ENCODE measurements around the gene XRCC1.

Gene XRCC1

DNA sequence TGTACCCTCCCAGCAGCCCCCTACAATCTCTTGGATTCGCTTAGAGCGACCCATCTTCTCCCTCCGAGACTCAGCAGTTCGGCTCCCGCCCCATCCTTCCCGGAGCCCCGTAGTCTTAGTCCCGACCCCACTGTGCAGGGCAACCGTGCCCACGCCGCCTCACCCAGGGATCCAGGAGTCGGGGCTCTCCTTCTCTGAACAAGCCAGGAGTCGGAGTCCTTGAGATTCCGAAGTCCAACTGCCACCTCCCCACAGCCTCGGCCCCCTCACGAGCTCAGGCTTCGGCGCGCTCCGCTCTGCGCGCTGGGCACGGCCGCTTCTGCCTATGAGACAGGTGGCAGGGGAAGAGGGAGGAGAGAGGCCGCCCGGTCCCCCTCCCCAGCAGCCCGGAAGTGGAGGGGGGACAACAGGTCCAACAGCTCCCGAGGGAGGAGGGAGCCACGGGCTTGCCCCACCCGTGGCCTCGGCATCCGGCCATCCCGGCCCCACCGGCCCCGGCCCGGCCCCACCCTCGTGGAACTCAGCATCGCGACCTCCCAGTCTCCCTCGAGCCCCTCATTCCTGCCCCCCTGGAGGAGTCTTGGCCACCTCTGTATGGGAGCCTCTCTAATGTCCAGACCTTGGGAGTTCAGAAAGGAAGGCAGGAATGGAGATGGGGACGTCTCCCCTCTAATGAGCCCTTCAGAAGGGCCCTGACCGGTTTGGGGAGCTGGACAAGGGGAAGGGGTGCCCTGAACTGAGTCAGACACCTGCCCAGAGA is 70.7 kb downstream of the XRCC1 start, which contains the start of gene PHLDB3:
PHLDB3 (minus strand) TSS at position 321 of the 760 bp plus-strand sequence. CDS start 628 bp downstream, outside the sequence.
- peak within 1 kb of the TSS; percentile 71 to 96 for H3K4me3 ChIP-seq (ENCODE audit: insufficient read depth in 1 of 2, low read depth in 1 of 2, low read length in 2 of 2)
- peak within 1 kb of the TSS; percentile 66 for H4K8ac ChIP-seq (ENCODE audit: low read length)
- peak within 1 kb of the TSS; percentile 79 for H2AFZ ChIP-seq (ENCODE audit: low read depth, low read length)
- H3K36me3 ChIP-seq (ENCODE audit: control insufficient read depth in 1 of 2, insufficient read depth in 2 of 2, low read depth in 1 of 2, low read length in 2 of 2), result peaks cover 13 to 21% of the 10 kb centered on the region in 2 experiments
- H3K27me3 ChIP-seq (ENCODE audit: control insufficient read depth in 1 of 2, insufficient read depth in 1 of 2, low read length in 2 of 2), result no peaks in the 10 kb centered on the region
- no peak for DNase-seq
- H3K79me1 ChIP-seq (replicated peaks; ENCODE audit: low read length, poor library complexity, severe bottlenecking), result peaks cover 8% of the 10 kb centered on the region
- peak within 1 kb of the TSS; percentile 98 for H3K4me2 ChIP-seq (ENCODE audit: low read length, poor library complexity, severe bottlenecking)
- H2AK5ac ChIP-seq (ENCODE audit: low read length, severe bottlenecking), result peak within 1 kb of the TSS; percentile 53
- H2BK5ac ChIP-seq (ENCODE audit: low read depth, low read length, poor library complexity, severe bottlenecking), result no peak within 1 kb of the TSS
- H3K9me3 ChIP-seq (ENCODE audit: control insufficient read depth, low read length), result no peaks in the 10 kb centered on the region
- peak within 1 kb of the TSS; percentile 91 for H3K9ac ChIP-seq (ENCODE audit: low read length)
- H3K4me1 ChIP-seq (ENCODE audit: control insufficient read depth, insufficient read depth, low read depth, low read length), result peaks cover 12% of the 10 kb centered on the region
- peak within 1 kb of the TSS; percentile 70 for H2BK15ac ChIP-seq (ENCODE audit: low read depth, poor library complexity, severe bottlenecking)
- H3K23ac ChIP-seq (ENCODE audit: low read length in 2 of 2), result no peak within 1 kb of the TSS
- H3K27ac ChIP-seq (ENCODE audit: low read length, poor library complexity, severe bottlenecking), result peak within 1 kb of the TSS; percentile 36
- H3K18ac ChIP-seq (ENCODE audit: low read depth in 1 of 2, low read length in 2 of 2), result peak within 1 kb of the TSS; percentile 80 to 84
- H2BK120ac ChIP-seq (ENCODE audit: low read depth, low read length), result no peak within 1 kb of the TSS
- peak within 1 kb of the TSS in 1 of 2 experiments; percentile 13 for H3K4ac ChIP-seq (ENCODE audit: low read depth in 1 of 2, low read length in 2 of 2)
- H3K14ac ChIP-seq (ENCODE audit: low read length in 2 of 2), result peak within 1 kb of the TSS in 1 of 2 experiments; percentile 89
- peak within 1 kb of the TSS; percentile 82 for H4K91ac ChIP-seq (ENCODE audit: low read length)
- peak within 1 kb of the TSS in 1 of 2 experiments; percentile 82 for H2BK12ac ChIP-seq (ENCODE audit: low read length in 2 of 2)
- WGBS, result 3% methylated on average over 23 of the region's 42 CpGs

DNA sequence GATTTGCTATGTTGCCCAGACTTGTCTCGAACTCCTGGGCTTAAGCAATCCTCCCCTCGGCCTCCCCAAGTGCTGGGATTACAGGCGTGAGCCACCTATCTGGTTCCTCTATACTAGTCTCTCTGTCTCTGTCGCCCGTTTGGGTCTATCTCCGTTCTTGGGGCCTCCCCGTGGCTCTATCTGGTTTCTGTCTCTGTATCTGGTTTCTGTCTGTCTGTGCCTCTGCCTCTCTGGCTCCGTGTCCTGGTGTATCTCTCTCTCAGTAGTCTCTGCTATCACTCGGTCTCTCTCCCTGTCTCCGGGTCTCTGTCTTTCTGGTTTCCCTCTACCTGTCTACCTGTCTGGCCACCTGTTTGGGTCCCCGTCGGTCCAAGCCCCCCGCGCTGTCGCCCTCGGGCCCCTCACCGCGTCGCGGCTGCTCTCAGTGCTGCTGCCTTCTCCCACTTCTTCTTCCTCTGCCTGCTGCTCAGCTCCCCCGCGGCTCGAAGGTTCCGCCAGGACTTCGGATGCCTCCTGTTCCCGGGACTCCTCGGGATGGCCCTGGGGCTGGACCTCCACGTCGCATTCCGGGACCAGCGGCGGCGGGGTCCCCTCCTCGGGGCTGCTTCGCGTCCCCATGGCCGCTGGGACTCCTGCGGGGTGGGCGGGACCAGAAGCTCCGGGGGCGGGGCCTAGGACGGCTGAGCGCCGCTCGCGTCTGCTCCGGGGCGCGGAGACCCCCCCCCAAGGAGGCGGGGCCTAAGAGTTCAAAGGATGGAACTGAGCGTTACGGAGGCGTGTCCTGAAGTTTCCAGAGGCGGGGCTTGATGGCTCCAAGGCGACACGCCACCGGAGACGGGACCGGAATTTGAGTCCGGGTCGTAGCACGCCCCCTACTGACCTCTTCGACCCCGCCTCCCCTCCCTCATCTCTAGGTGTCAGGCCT is 71.6 kb downstream of the XRCC1 start:
- no peak overlapping the region for H2BK120ac ChIP-seq (ENCODE audit: low read depth, low read length)
- H3K4ac ChIP-seq (ENCODE audit: low read depth in 1 of 2, low read length in 2 of 2), result peak overlapping the region in 1 of 2 experiments; percentile 13
- H3K9me3 ChIP-seq (ENCODE audit: control insufficient read depth, low read length), result no peaks in the 10 kb centered on the region
- H3K27me3 ChIP-seq (ENCODE audit: control insufficient read depth in 1 of 2, insufficient read depth in 1 of 2, low read length in 2 of 2), result no peaks in the 10 kb centered on the region
- peak overlapping the region; percentile 70 for H2BK15ac ChIP-seq (ENCODE audit: low read depth, poor library complexity, severe bottlenecking)
- peaks cover 12% of the 10 kb centered on the region for H3K4me1 ChIP-seq (ENCODE audit: control insufficient read depth, insufficient read depth, low read depth, low read length)
- peak overlapping the region; percentile 91 for H3K9ac ChIP-seq (ENCODE audit: low read length)
- peak overlapping the region in 1 of 2 experiments; percentile 89 for H3K14ac ChIP-seq (ENCODE audit: low read length in 2 of 2)
- peaks cover 8% of the 10 kb centered on the region for H3K79me1 ChIP-seq (replicated peaks; ENCODE audit: low read length, poor library complexity, severe bottlenecking)
- peak overlapping the region; percentile 36 for H3K27ac ChIP-seq (ENCODE audit: low read length, poor library complexity, severe bottlenecking)
- WGBS, result 2% methylated on average over 62 of the region's 64 CpGs
- peak overlapping the region; percentile 80 to 84 for H3K18ac ChIP-seq (ENCODE audit: low read depth in 1 of 2, low read length in 2 of 2)
- peak overlapping the region; percentile 98 for H3K4me2 ChIP-seq (ENCODE audit: low read length, poor library complexity, severe bottlenecking)
- DNase-seq, result peak; percentile 93
- no peak overlapping the region for H2BK5ac ChIP-seq (ENCODE audit: low read depth, low read length, poor library complexity, severe bottlenecking)
- no peak overlapping the region for H2AK5ac ChIP-seq (ENCODE audit: low read length, severe bottlenecking)
- H3K4me3 ChIP-seq (ENCODE audit: insufficient read depth in 1 of 2, low read depth in 1 of 2, low read length in 2 of 2), result peak overlapping the region; percentile 71 to 96
- H3K36me3 ChIP-seq (ENCODE audit: control insufficient read depth in 1 of 2, insufficient read depth in 2 of 2, low read depth in 1 of 2, low read length in 2 of 2), result peaks cover 10 to 25% of the 10 kb centered on the region in 2 experiments
- peak overlapping the region in 1 of 2 experiments; percentile 82 for H2BK12ac ChIP-seq (ENCODE audit: low read length in 2 of 2)
- H3K23ac ChIP-seq (ENCODE audit: low read length in 2 of 2), result no peak overlapping the region
- peak overlapping the region; percentile 66 for H4K8ac ChIP-seq (ENCODE audit: low read length)
- H2AFZ ChIP-seq (ENCODE audit: low read depth, low read length), result peak overlapping the region; percentile 79
- peak overlapping the region; percentile 82 for H4K91ac ChIP-seq (ENCODE audit: low read length)

DNA sequence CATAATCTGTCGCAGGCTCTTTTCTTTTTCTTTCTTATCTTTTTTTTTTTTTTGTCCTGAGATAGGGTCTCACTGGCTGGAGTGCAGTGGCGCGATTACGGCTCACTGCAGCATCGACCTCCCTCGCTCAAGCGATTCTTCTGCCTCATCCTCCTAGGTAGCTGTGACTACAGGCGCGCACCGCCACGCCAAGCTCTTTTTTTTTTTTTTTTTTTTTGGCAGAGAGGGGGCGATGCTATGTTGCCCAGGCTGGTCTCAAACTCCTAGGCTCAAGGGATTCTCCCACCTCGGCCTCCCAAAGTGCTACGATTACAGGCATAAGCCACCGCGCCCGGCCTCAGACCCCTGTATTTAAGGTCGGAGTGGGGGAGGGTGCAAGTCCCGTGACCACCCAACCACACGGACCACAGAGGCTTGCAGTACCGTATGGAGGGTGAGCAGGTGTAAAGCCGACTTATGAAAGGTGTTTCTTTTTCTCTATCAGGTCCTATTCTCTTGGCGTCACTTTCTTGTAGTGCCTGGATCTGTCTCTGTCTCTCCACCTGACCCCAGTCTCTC is 72.8 kb downstream of the XRCC1 start:
- Histone ChIP-seq H2AFZ (ENCODE audit: low read depth, low read length) (no peak overlapping the region), H3K36me3 (ENCODE audit: control insufficient read depth in 1 of 2, insufficient read depth in 2 of 2, low read depth in 1 of 2, low read length in 2 of 2) (peaks cover 9 to 18% of the 10 kb centered on the region in 2 experiments), H3K14ac (ENCODE audit: low read length in 2 of 2) (no peak overlapping the region), H3K4me3 (ENCODE audit: insufficient read depth in 1 of 2, low read depth in 1 of 2, low read length in 2 of 2) (peak overlapping the region in 1 of 2 experiments; percentile 96), H3K9ac (ENCODE audit: low read length) (peak overlapping the region; percentile 91), H3K9me3 (ENCODE audit: control insufficient read depth, low read length) (no peaks in the 10 kb centered on the region), H2BK12ac (ENCODE audit: low read length in 2 of 2) (peak overlapping the region in 1 of 2 experiments; percentile 64), H4K91ac (ENCODE audit: low read length) (no peak overlapping the region), H3K79me1 (replicated peaks; ENCODE audit: low read length, poor library complexity, severe bottlenecking) (peaks cover 8% of the 10 kb centered on the region), H3K23ac (ENCODE audit: low read length in 2 of 2) (no peak overlapping the region), H3K4me2 (ENCODE audit: low read length, poor library complexity, severe bottlenecking) (no peak overlapping the region), H3K27me3 (ENCODE audit: control insufficient read depth in 1 of 2, insufficient read depth in 1 of 2, low read length in 2 of 2) (no peaks in the 10 kb centered on the region), H2BK5ac (ENCODE audit: low read depth, low read length, poor library complexity, severe bottlenecking) (no peak overlapping the region), H3K4me1 (ENCODE audit: control insufficient read depth, insufficient read depth, low read depth, low read length) (peaks cover 12% of the 10 kb centered on the region), H2BK15ac (ENCODE audit: low read depth, poor library complexity, severe bottlenecking) (no peak overlapping the region), H2AK5ac (ENCODE audit: low read length, severe bottlenecking) (no peak overlapping the region), H3K18ac (ENCODE audit: low read depth in 1 of 2, low read length in 2 of 2) (no peak overlapping the region), H3K4ac (ENCODE audit: low read depth in 1 of 2, low read length in 2 of 2) (no peak overlapping the region), H3K27ac (ENCODE audit: low read length, poor library complexity, severe bottlenecking) (no peak overlapping the region), H4K8ac (ENCODE audit: low read length) (no peak overlapping the region), H2BK120ac (ENCODE audit: low read depth, low read length) (no peak overlapping the region)
- 89% methylated on average over 22 of the region's 23 CpGs for WGBS
- DNase-seq, result no peak
